Upper lobe of left lung (tissue), 4 donors: ENCODE results near the gene ANXA4.

Experiments
- CTCF ChIP-seq, 6 experiments: fragments of 450-650 bp in 4 of 6; fragments of 200-600 bp in 2 of 6; sonication (generic) in 2 of 6; IDR thresholded peaks; one replicate each; pipeline ENCODE4 v1.5.1; 2016 to 2019; ENCODE audit warnings: antibody characterized with exemption in 6 of 6
- EP300 ChIP-seq, 4 donors: sonication (generic); formaldehyde crosslinking; IDR thresholded peaks; one replicate each; pipeline ENCODE4 v1.5.1; 2017; ENCODE audit warnings: antibody characterized with exemption in 4 of 4, control low read depth in 2 of 4
- POLR2A ChIP-seq, 4 donors: fragments of 450-650 bp; IDR thresholded peaks; one replicate each; pipeline ENCODE4 v1.5.1; 2016 to 2017; ENCODE audit warnings: antibody characterized with exemption in 4 of 4, mild to moderate bottlenecking in 2 of 4
- POLR2AphosphoS5 ChIP-seq, 2 donors: sonication (generic); formaldehyde crosslinking; IDR thresholded peaks; one replicate each; pipeline ENCODE4 v1.5.1; 2017; ENCODE audit warnings: antibody characterized with exemption in 2 of 2

GRCh38 chr2:69693059-69693774 is 48.7 kb upstream of the ANXA4 start:
- TF ChIP-seq CTCF (IDR thresholded peaks at IDR 0.05) (no peak), POLR2A (IDR thresholded peaks at IDR 0.05) (no peak), POLR2AphosphoS5 (IDR thresholded peaks at IDR 0.05) (no peak), EP300 (IDR thresholded peaks at IDR 0.05) (no peak)
